Nephron progenitor cell (in vitro differentiated cells): ENCODE measurements around the gene ADAMTS14.

Source experiments
- DNase-seq: peaks from one replicate; pipeline ENCODE4 v3.0.0; 2021
- H3K27ac Mint-ChIP-seq: 2 replicates; pipeline ENCODE4 v1.8.0; 2021; ENCODE audit warnings: mild to moderate bottlenecking, moderate library complexity, mixed read lengths
- H3K27me3 Mint-ChIP-seq: 2 replicates; pipeline ENCODE4 v1.8.0; 2021; ENCODE audit warnings: mild to moderate bottlenecking, low read depth, mixed read lengths; ENCODE audit not compliant: poor library complexity
- H3K36me3 Mint-ChIP-seq: 2 replicates; pipeline ENCODE4 v1.8.0; 2021; ENCODE audit warnings: low read depth, mixed read lengths
- H3K4me1 Mint-ChIP-seq: 2 replicates; pipeline ENCODE4 v1.8.0; 2021; ENCODE audit warnings: mixed read lengths
- H3K4me3 Mint-ChIP-seq: 2 replicates; pipeline ENCODE4 v1.8.0; 2021; ENCODE audit warnings: mild to moderate bottlenecking, moderate library complexity, mixed read lengths
- H3K9me3 Mint-ChIP-seq: 2 replicates; pipeline ENCODE4 v1.8.0; 2021; ENCODE audit warnings: mild to moderate bottlenecking, moderate library complexity, mixed read lengths
- CTCF ChIP-seq: fragments of 200-600 bp; sonication (generic); IDR thresholded peaks from 2 replicates; pipeline ENCODE4 v1.5.0; 2021; ENCODE audit warnings: antibody characterized with exemption

Gene ADAMTS14

GRCh38 chr10:70702190-70702763, 30.0 kb downstream of the ADAMTS14 start:
- no peak for DNase-seq
- H3K27ac Mint-ChIP-seq = no peak overlapping the region
- H3K27me3 Mint-ChIP-seq = no peaks in the 10 kb centered on the region
- H3K9me3 Mint-ChIP-seq = no peaks in the 10 kb centered on the region
- H3K36me3 Mint-ChIP-seq = no peaks in the 10 kb centered on the region
- TF ChIP-seq CTCF = no peak
- H3K4me3 Mint-ChIP-seq = no peak overlapping the region
- peaks cover 19% of the 10 kb centered on the region for H3K4me1 Mint-ChIP-seq

DNA sequence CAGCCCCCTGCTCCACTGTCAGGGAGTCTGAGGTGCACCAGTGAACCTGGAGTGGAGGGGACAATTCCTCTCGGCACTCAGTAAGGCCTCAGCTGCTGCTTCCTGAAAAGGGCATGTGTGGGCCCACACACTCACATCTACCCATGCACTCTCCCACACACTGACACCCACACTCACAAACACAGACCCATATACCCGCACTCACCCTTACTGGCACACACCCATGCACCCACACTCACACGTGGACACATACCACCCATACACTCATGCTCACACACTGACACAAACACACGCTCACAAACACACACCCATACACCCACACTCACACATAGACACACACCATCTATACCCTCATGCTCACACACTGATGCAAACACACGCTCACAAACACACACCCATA, 31.9 kb downstream of the ADAMTS14 start:
- Mint-ChIP-seq H3K36me3 (no peaks in the 10 kb centered on the region), H3K9me3 (no peaks in the 10 kb centered on the region), H3K27ac (no peak overlapping the region), H3K4me3 (no peak overlapping the region), H3K4me1 (peaks cover 17% of the 10 kb centered on the region), H3K27me3 (no peaks in the 10 kb centered on the region)
- no peak for TF ChIP-seq CTCF
- DNase-seq = no peak

- Mint-ChIP-seq H3K27ac (no peak overlapping the region), H3K9me3 (no peaks in the 10 kb centered on the region), H3K27me3 (peaks cover 4% of the 10 kb centered on the region), H3K4me1 (peaks cover 6% of the 10 kb centered on the region), H3K36me3 (no peaks in the 10 kb centered on the region), H3K4me3 (no peak overlapping the region)
- no peak for TF ChIP-seq CTCF
- no peak for DNase-seq
Measured at GRCh38 chr10:70705121-70705861, 33.0 kb downstream of the ADAMTS14 start.

DNA sequence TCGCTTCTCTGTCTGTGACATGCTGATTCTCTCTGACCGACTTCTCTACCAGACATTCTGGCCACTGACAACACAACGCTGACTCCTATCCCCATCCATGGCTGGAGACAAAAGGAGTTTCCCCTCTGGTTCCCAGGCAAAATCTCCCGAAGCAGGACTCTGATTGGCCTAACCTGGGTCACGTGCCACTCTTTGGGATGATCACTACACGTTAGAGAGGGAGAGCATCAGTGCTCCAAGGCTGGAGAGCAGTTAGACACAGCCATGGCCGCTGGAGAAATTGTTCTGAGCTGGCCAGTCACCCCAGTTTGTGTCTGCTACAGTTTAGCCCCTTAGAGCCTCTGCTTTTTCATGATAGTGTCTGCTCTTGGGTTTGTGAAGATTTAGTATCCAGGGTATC, 38.9 kb downstream of the ADAMTS14 start:
- H3K27ac Mint-ChIP-seq = no peak overlapping the region
- H3K9me3 Mint-ChIP-seq = no peaks in the 10 kb centered on the region
- peaks cover 7% of the 10 kb centered on the region for H3K27me3 Mint-ChIP-seq
- no peak for TF ChIP-seq CTCF
- H3K36me3 Mint-ChIP-seq = no peaks in the 10 kb centered on the region
- no peak for DNase-seq
- peaks cover 34% of the 10 kb centered on the region for H3K4me1 Mint-ChIP-seq
- no peak overlapping the region for H3K4me3 Mint-ChIP-seq

- H3K9me3 Mint-ChIP-seq = no peaks in the 10 kb centered on the region
- no peak overlapping the region for H3K27ac Mint-ChIP-seq
- TF ChIP-seq CTCF = no peak
- H3K36me3 Mint-ChIP-seq = no peaks in the 10 kb centered on the region
- H3K4me3 Mint-ChIP-seq = no peak overlapping the region
- peaks cover 42% of the 10 kb centered on the region for H3K4me1 Mint-ChIP-seq
- no peak for DNase-seq
- H3K27me3 Mint-ChIP-seq = peaks cover 7% of the 10 kb centered on the region
Measured at GRCh38 chr10:70711911-70712310, 39.6 kb downstream of the ADAMTS14 start.

- Mint-ChIP-seq H3K36me3 (no peaks in the 10 kb centered on the region), H3K27me3 (peaks cover 7% of the 10 kb centered on the region), H3K9me3 (no peaks in the 10 kb centered on the region), H3K4me3 (no peak overlapping the region), H3K4me1 (peaks cover 44% of the 10 kb centered on the region), H3K27ac (no peak overlapping the region)
- TF ChIP-seq CTCF = no peak
- no peak for DNase-seq
Measured at GRCh38 chr10:70714245-70714644, 41.9 kb downstream of the ADAMTS14 start.
